Stimulated activated CD8-positive, alpha-beta memory T cell treated with anti-CD3 and anti-CD28 coated beads, Interleukin-15, amount 100 ng/mL, for 1 hour (primary cell): ENCODE measurements around the gene PADI6.
"Not testable (repeated sequence)": the region's sequence is repeated elsewhere in the genome, so short reads cannot be mapped to it uniquely, and the experiment has no call there.

Source experiments
- DNase-seq: peaks from one replicate; pipeline ENCODE4 v3.0.0-alpha.2; 2020; ENCODE audit warnings: low read depth

The PADI6 gene

GRCh38 chr1:17371896-17372295 is at the start of gene PADI6:
PADI6 (plus strand) TSS chr1:17372196; CDS start chr1:17372246, 50 bp downstream.
- DNase-seq, result no peak

DNA sequence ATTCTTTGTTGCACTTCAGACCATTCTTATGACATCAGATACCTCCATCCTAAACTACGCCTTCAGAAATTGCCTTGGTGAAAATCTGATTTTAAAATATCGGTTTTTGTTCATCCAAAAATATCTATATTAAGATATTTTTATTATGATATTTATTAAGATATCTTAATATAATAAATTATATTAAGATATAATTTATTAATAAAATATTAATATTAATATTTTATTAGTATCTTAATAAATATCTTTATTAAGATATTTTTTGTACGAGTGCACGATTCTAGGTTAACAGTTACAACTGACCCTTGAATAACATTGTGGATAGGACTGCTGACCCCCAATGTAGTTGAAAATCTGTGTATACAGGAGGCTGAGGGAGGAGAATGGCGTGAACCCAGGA is 43.1 kb upstream of the PADI6 start:
- no peak for DNase-seq

DNA sequence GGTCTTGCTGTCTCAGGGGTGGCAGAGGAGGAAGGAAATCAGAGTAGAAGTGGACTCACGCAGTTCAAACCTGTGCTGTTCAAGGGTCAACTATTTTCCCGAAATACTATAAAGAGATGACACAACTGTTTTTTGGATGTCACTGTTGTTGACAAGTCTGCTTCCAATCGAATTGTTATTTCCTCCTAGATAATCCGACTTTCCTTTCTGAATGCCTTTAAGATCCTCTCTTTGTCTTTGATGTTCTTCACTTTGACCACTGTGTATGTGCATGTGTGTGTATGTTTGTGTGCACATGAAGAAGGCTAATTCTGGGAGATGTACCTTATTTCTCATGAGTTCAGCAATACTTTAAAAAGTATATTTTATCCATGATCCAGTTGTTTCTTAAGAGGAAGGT is 42.4 kb upstream of the PADI6 start:
- no peak for DNase-seq

DNA sequence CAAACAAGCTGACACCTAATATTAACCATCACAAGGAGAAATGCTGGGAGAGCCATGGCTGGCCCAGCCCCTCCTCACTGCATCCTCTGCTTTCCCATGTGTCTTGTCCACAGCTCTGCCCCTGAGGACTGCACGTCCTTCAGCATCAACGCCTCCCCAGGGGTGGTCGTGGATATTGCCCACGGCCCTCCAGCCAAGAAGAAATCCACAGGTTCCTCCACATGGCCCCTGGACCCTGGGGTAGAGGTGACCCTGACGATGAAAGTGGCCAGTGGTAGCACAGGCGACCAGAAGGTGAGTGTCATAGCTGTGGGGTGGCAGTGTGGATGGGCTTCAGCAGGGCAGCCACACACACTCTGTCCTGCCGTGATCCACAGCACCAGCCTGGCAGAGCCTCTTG is 41.1 kb upstream of the PADI6 start:
- no peak for DNase-seq

- no peak for DNase-seq
Observed at GRCh38 chr1:17333081-17333480, 38.9 kb upstream of the PADI6 start.

DNA sequence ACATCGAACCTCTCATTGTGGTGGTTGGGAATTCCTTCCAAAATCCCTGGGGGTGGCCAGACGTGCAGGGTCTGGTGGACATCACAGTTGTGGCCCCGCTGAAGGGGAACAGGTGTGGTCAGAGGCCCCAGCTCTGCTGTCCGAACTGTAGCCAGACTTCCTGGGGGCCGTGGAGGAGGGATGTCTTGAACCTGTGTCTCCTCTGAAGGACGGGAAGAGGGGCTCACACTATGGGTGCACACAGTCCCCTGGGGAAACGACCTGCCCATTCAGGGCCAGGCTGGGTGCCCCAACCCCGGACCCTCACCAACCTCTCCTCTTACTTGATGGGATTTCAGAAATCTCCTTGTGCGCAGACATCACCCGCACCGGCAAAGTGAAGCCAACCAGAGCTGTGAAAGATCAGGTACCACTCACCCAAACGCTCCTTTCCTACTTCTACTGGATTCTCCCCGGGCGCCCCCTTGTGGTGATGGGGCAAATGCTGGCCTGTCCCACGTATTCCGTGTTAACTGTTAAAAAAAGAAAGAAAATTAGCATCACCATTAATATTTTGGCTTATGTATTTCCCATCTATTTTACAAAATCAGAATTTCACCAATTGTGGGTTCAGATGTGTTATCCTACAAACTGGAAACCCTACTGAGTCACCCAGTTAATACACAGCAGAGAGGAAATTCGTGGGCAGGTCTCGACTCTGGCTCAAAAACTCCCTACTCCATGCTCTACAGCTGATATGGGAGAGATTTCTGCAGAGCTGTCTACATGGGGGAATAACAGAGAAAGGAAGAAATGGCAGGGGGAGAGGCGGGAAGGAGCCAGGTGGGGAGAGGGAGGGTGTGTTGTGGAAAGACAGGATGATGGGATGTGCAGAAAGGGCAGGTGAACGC is 35.9 kb upstream of the PADI6 start:
- peak; percentile 39 for DNase-seq

GRCh38 chr1:17338706-17339493 is 33.1 kb upstream of the PADI6 start:
- no peak for DNase-seq

- no peak for DNase-seq
Observed at GRCh38 chr1:17339521-17339920, 32.5 kb upstream of the PADI6 start.

DNA sequence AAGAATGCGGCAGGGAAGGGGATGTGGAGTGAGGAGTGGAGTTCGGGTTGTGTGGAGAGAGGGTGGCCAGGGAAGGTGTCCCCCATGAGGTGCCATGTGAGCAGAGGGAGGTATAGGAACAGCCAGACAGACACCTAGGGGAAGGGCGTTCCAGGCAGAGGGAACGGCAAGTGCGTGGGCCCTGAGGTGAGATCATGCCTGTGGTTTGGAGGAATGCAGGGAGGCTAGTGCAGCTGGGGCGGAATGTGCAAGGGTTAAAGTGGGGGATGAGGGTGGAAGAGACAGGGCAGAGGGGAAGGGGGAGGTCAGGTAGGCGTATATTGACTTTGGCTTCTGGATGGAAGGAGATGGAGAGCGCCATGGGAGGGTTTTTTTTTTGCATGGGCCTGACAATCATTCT is 31.6 kb upstream of the PADI6 start:
- DNase-seq, result no peak

DNA sequence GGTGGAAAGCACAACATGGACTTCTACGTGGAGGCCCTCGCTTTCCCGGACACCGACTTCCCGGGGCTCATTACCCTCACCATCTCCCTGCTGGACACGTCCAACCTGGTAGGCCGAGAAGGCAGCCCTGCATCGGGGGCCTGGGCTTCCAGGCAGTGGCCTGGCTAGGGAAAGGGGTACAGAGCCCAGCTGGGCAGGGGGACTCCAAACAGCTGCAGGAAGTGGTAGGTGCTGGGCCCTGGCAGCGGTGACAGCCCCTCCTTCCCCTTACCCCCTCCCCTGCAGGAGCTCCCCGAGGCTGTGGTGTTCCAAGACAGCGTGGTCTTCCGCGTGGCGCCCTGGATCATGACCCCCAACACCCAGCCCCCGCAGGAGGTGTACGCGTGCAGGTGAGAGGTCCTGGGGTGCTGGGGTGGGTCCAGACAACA is 30.0 kb upstream of the PADI6 start:
- no peak for DNase-seq

DNA sequence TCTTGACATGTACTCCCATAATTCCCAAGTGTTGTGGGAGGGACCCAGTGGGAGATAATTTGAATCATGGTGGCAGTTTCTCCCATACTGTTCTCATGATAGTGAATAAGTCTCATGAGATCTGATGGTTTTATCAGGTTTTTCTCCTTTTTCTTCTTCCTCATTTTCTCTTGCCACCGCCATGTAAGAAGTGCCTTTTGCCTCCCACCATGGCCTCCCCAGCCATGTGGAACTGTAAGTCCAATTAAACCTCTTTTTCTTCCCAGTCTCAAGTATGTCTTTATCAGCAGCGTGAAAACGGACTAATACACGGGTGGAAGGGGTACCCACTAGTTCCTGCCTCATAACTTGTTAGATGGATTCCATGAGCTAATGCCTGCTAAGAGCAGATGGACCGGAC is 26.5 kb upstream of the PADI6 start:
- DNase-seq, result not testable (repeated sequence)

GRCh38 chr1:17346046-17346789 is 25.8 kb upstream of the PADI6 start:
- no peak for DNase-seq

- DNase-seq, result no peak
Observed at GRCh38 chr1:17347769-17348592, 24.0 kb upstream of the PADI6 start.

GRCh38 chr1:17348593-17349234 is 23.3 kb upstream of the PADI6 start:
- no peak for DNase-seq

DNA sequence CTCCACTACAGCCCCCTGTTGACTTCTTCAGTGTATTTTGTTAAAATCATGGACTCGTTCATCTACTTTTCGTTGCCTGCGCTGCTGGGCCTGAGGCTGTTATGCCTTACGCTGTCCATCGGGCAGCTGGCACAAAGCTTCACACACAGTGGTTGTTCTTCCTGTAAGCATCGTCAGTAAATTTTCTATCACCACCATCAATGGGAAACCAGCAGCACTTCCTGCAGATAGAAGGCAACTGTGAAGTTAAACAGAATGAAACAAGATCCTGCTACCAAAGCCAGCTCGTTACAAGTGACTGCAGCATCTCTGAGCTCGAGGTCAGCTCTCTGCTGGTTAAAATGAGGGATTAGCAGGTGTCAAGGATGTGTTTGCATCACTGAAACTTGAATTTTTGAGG is 21.9 kb upstream of the PADI6 start:
- DNase-seq, result no peak

DNA sequence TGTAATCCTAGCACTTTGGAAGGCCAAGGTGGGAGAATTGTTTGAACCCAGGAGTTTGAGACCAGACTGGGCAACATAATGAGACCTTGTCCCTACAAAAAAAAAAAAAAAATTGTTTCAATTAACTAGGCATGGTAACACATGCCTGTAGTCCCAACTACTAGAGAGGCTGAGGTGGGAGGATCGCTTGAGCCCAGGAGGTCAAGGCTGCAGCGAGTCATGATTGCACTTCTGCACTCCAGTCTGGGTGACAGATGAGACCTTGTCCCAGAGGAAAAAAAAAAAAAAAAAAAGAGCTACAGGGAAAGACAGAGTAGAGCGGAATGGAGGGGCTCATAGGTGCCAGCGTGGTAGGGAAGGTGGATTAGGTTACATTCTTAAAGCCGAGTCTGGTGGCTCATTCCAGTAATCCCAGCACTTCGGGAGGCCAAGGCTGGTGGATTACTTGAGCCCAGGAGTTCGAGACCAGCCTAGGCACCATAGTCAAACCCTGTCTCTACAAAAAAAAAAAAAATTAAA is 21.0 kb upstream of the PADI6 start:
- no peak for DNase-seq

GRCh38 chr1:17351598-17352324 is 20.2 kb upstream of the PADI6 start:
- no peak for DNase-seq

- DNase-seq, result no peak
Observed at GRCh38 chr1:17352419-17352909, 19.5 kb upstream of the PADI6 start.

GRCh38 chr1:17355898-17356297 is 16.1 kb upstream of the PADI6 start:
- no peak for DNase-seq
